Panc1 (cell line): ENCODE measurements around the gene DTD1.

Experiments
- CTCF ChIP-seq: fragments of 450-650 bp; IDR thresholded peaks from 2 replicates; pipeline ENCODE4 v1.5.1; 2017; ENCODE audit warnings: mild to moderate bottlenecking
- POLR2AphosphoS5 ChIP-seq: IDR thresholded peaks from 2 replicates; pipeline ENCODE4 v1.6.1; 2012; ENCODE audit warnings: mild to moderate bottlenecking, low read depth, low read length, moderate library complexity
- TCF7L2 ChIP-seq: IDR thresholded peaks from 2 replicates; pipeline ENCODE4 v1.6.1; 2011; ENCODE audit warnings: mild to moderate bottlenecking, low read depth, low read length, inconsistent platforms
- TF ChIP-seq, protein P1 (sequence below), 2 experiments: IDR thresholded peaks; 2 replicates each; pipeline ENCODE4 v1.6.1; 2011 to 2012; ENCODE audit warnings: low read depth in 2 of 2, control low read depth in 1 of 2, low read length in 1 of 2, mild to moderate bottlenecking in 1 of 2, moderate library complexity in 1 of 2; ENCODE audit not compliant: insufficient read depth in 1 of 2

DNA sequence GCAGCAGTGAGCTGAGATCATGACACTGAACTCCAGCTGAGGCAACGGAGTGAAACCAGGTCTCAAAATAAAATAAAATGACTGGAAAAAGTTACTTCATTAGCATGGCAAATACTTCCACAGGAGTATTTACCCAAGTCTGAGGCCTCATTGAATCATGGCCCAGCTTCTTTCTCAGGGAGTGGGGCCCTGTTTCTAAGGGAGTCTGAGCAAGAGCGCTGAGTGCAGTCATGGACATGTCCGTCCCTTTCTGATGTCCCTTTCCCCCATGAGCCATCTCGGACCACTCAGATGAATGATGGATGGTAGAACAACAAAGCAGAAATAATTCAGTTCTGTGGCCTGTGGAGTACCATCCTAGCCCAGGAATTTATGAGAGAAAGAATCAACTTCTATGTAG is 7.8 kb upstream of the DTD1 start:
- TF ChIP-seq POLR2AphosphoS5 (no peak), CTCF (no peak), TCF7L2 (no peak)
- TF ChIP-seq, protein P1, sequence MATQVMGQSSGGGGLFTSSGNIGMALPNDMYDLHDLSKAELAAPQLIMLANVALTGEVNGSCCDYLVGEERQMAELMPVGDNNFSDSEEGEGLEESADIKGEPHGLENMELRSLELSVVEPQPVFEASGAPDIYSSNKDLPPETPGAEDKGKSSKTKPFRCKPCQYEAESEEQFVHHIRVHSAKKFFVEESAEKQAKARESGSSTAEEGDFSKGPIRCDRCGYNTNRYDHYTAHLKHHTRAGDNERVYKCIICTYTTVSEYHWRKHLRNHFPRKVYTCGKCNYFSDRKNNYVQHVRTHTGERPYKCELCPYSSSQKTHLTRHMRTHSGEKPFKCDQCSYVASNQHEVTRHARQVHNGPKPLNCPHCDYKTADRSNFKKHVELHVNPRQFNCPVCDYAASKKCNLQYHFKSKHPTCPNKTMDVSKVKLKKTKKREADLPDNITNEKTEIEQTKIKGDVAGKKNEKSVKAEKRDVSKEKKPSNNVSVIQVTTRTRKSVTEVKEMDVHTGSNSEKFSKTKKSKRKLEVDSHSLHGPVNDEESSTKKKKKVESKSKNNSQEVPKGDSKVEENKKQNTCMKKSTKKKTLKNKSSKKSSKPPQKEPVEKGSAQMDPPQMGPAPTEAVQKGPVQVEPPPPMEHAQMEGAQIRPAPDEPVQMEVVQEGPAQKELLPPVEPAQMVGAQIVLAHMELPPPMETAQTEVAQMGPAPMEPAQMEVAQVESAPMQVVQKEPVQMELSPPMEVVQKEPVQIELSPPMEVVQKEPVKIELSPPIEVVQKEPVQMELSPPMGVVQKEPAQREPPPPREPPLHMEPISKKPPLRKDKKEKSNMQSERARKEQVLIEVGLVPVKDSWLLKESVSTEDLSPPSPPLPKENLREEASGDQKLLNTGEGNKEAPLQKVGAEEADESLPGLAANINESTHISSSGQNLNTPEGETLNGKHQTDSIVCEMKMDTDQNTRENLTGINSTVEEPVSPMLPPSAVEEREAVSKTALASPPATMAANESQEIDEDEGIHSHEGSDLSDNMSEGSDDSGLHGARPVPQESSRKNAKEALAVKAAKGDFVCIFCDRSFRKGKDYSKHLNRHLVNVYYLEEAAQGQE (IDR thresholded peaks at IDR 0.05; ENCODE audit: insufficient read depth in 1 of 2, low read depth in 2 of 2, low read length in 1 of 2): no peak
